Activated CD8-positive, alpha-beta T cell treated with anti-CD3 and anti-CD28 coated beads for 36 hours (primary cell): ENCODE results near the gene PRR29. TPM values are rescaled to one million over a fixed set of nuclear protein-coding genes. Genes with fewer than 3 reads are reported as not detected.
"Not testable (repeated sequence)": the region's sequence is repeated elsewhere in the genome, so short reads cannot be mapped to it uniquely, and the experiment has no call there.

Experiments used
- ATAC-seq: fragments of 200-7000 bp; cut with Tn5 transposase; one replicate; pipeline ENCODE4 v1.10.0; 2021; ENCODE audit warnings: mild to moderate bottlenecking, moderate library complexity
- CTCF ChIA-PET: fragments of 350-600 bp; sonication (Branson Sonifier 250); formaldehyde crosslinking; loops from one replicate; lab custom pipeline; 2021; ENCODE audit warnings: antibody characterized with exemption; lab: Charles Lee
- POLR2A ChIA-PET: fragments of 350-600 bp; sonication (Branson Sonifier 250); formaldehyde crosslinking; loops from one replicate; lab custom pipeline; 2021; ENCODE audit warnings: antibody characterized with exemption; lab: Charles Lee
- DNase-seq: peaks from one replicate; pipeline ENCODE4 v3.0.0-alpha.2; 2020
- H3K27ac Mint-ChIP-seq: one replicate; pipeline ENCODE4 v1.8.0; 2021; ENCODE audit warnings: mild to moderate bottlenecking, mixed read lengths
- H3K27me3 Mint-ChIP-seq: one replicate; pipeline ENCODE4 v1.8.0; 2021; ENCODE audit warnings: mixed read lengths
- H3K36me3 Mint-ChIP-seq: one replicate; pipeline ENCODE4 v1.8.0; 2021; ENCODE audit warnings: low read depth, mixed read lengths
- H3K4me1 Mint-ChIP-seq: one replicate; pipeline ENCODE4 v1.8.0; 2021; ENCODE audit warnings: low read depth, mixed read lengths
- H3K4me3 Mint-ChIP-seq: one replicate; pipeline ENCODE4 v1.8.0; 2021; ENCODE audit warnings: mild to moderate bottlenecking, moderate library complexity, mixed read lengths
- H3K9me3 Mint-ChIP-seq: one replicate; pipeline ENCODE4 v1.8.0; 2021; ENCODE audit warnings: mixed read lengths
- CTCF ChIP-seq: fragments of 200-600 bp; IDR thresholded peaks from one replicate; pipeline ENCODE4 v1.8.0; 2022; ENCODE audit warnings: antibody characterized with exemption, mild to moderate bottlenecking
- intact Hi-C: fragments of 100-400 bp; cut with micrococcal nuclease; formaldehyde crosslinking; loops from one replicate; pipeline ENCODE4 v1.10.0; 2022
- total RNA-seq, 2 experiments: library from RNA; stranded (reverse); gene quantifications; one replicate each; pipeline ENCODE4 v1.2.3, GENCODE V29; 2021

The PRR29 gene
- total RNA-seq, 2 experiments from 2014 or later: 0.74 to 2.5 TPM

GRCh38 chr17:64016974-64017373, 18.8 kb downstream of the PRR29 start:
- no peak for DNase-seq
- Mint-ChIP-seq H3K27me3 (no peaks in the 10 kb centered on the region), H3K27ac (peak overlapping the region; percentile 97), H3K4me3 (peak overlapping the region; percentile 94), H3K36me3 (peaks cover 21% of the 10 kb centered on the region), H3K4me1 (peaks cover 56% of the 10 kb centered on the region), H3K9me3 (no peaks in the 10 kb centered on the region)
- ATAC-seq: no peak
- intact Hi-C loops: no loop called here
- TF ChIP-seq CTCF: no peak
- ChIA-PET CTCF (interaction anchor here (0.9 to 3.4 kb wide), 16 partner anchors 9 to 175 kb away, joined by 3 to 34 read pairs (median 7); partner anchors contain the start of genes CD79B, ERN1, GH1 and PRR29), POLR2A (interaction anchor here (0.6 to 1.9 kb wide), 12 partner anchors 8 to 488 kb away, joined by 3 to 11 read pairs (median 3); partner anchors contain the start of gene PRR29)

- CTCF ChIA-PET: interaction anchor here (0.9 to 3.4 kb wide), 16 partner anchors 8 to 176 kb away, joined by 3 to 34 read pairs (median 7); partner anchors contain the start of genes CD79B, ERN1, GH1 and PRR29
- peak overlapping the region; percentile 94 for H3K4me3 Mint-ChIP-seq
Measured at GRCh38 chr17:64017381-64017980, 19.3 kb downstream of the PRR29 start.

GRCh38 chr17:64019551-64019961, 21.4 kb downstream of the PRR29 start:
- not testable (repeated sequence) for DNase-seq

More at GRCh38 chr17:64017381-64017980, 19.3 kb downstream of the PRR29 start:
- peaks cover 60% of the 10 kb centered on the region for H3K4me1 Mint-ChIP-seq
- ATAC-seq (no peak), DNase-seq (no peak)
- H3K9me3 Mint-ChIP-seq: no peaks in the 10 kb centered on the region
- TF ChIP-seq CTCF: peak; percentile 64
- H3K36me3 Mint-ChIP-seq: peaks cover 19% of the 10 kb centered on the region
- intact Hi-C loops: no loop called here
- peak overlapping the region; percentile 94 for H3K27ac Mint-ChIP-seq
- POLR2A ChIA-PET: interaction anchor here (0.6 to 1.9 kb wide), 10 partner anchors 8 to 488 kb away, joined by 3 to 11 read pairs (median 3); partner anchors contain the start of gene PRR29
- no peaks in the 10 kb centered on the region for H3K27me3 Mint-ChIP-seq

DNA sequence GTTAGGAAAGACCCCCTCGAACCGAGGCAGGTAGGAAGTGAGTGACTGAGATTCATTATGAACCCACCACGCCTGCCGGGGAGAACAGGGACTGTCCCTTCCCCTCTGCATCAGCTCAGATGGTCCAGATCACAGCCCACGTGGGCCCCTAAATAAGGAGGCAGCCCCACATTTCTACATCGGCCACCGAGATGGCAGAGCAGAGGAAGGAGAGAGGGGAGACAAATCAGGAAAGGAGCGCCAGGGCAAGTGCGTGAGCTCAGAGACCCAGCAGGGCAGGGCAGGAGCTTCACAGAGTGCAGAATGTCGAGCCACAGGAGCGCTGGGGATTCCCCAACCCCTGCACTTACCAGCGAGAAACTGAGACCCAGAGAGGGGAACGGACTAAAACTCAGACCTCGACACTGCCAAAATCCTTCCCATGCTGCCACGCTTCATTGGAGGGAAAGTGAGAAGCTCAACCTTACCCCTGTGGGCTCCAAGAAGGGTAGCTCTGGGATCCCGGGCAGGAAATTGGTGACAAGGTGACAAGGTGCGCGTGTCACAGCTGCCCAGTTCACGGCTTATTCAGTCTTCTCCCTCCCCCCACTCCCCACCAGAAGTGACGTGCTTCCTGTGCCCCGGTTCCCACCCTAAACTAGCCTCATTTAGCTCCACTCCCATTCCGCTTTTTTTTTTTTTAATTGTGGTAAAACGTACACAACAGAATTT, 22.1 kb downstream of the PRR29 start, which contains the start of gene ICAM2:
Gene ICAM2, minus strand, starts transcription at position 578 of the 711 bp plus-strand sequence. CDS start 13,942 bp downstream, outside the sequence.
- peak; percentile 72 for ATAC-seq
- ChIA-PET POLR2A (interaction anchor here (0.6 to 2.6 kb wide), 22 partner anchors 13 to 334 kb away, joined by 3 to 30 read pairs (median 4); partner anchors contain the start of genes ERN1 and PRR29), CTCF (interaction anchor here (0.9 to 2.8 kb wide), 14 partner anchors 9 to 177 kb away, joined by 3 to 17 read pairs (median 5); partner anchors contain the start of gene GH1)
- Mint-ChIP-seq H3K27ac (peak within 1 kb of the TSS; percentile 98), H3K4me1 (peaks cover 66% of the 10 kb centered on the region), H3K27me3 (no peaks in the 10 kb centered on the region), H3K36me3 (peaks cover 12% of the 10 kb centered on the region), H3K4me3 (peak within 1 kb of the TSS; percentile 94), H3K9me3 (no peaks in the 10 kb centered on the region)
- intact Hi-C loops: no loop called here
- no peak for TF ChIP-seq CTCF
- peak; percentile 96 for DNase-seq

More at GRCh38 chr17:64019551-64019961, 21.4 kb downstream of the PRR29 start:
- Mint-ChIP-seq H3K36me3 (peaks cover 15% of the 10 kb centered on the region), H3K4me3 (peak overlapping the region; percentile 94), H3K27ac (peak overlapping the region; percentile 98), H3K4me1 (peaks cover 64% of the 10 kb centered on the region)
- ChIA-PET CTCF (interaction anchor here (1.0 to 2.8 kb wide), 11 partner anchors 10 to 177 kb away, joined by 3 to 17 read pairs (median 5); partner anchors contain the start of gene GH1), POLR2A (interaction anchor here (0.6 to 2.6 kb wide), 12 partner anchors 14 to 127 kb away, joined by 3 to 30 read pairs (median 4); partner anchors contain the start of gene ERN1)
- ATAC-seq: peak; percentile 21
- intact Hi-C loops, H3K27me3 Mint-ChIP-seq, H3K9me3 Mint-ChIP-seq: not testable (repeated sequence)

DNA sequence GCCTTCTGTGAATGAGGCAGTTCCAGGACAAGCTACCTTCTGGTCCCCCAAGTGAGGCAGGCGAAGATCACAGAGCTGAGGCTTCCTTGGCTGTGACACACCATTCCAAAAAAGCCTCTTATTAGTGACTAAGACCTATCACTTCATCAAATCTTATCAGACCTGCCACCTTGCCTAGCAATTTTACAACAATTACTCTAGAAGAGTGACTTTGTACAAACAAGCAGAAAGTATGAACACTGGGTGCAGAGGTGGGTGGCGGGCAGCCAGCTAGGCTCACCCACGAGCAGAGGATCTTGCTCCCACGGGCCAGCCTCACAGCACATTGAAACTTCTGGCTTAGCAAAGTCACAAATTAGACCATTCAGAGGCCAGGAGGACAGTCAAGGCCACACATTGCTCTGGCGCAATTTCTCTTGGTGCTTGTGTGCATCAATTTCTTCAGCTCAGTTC, 24.5 kb downstream of the PRR29 start:
- intact Hi-C loops: no loop called here
- no peak for TF ChIP-seq CTCF
- no peaks in the 10 kb centered on the region for H3K9me3 Mint-ChIP-seq
- ChIA-PET CTCF (interaction anchor here (0.6 to 4.9 kb wide), 8 partner anchors 32 to 111 kb away, joined by 3 to 21 read pairs (median 5); partner anchors contain the start of genes CSHL1 and ERN1), POLR2A (interaction anchor here (0.9 to 1.9 kb wide), 3 partner anchors 104 to 269 kb away, joined by 4 to 13 read pairs (median 6); partner anchors contain the start of gene GH1)
- peaks cover 62% of the 10 kb centered on the region for H3K4me1 Mint-ChIP-seq
- no peak overlapping the region for H3K4me3 Mint-ChIP-seq
- ATAC-seq (no peak), DNase-seq (no peak)
- H3K27ac Mint-ChIP-seq: peak overlapping the region; percentile 98
- H3K36me3 Mint-ChIP-seq: peaks cover 9% of the 10 kb centered on the region
- H3K27me3 Mint-ChIP-seq: no peaks in the 10 kb centered on the region
